ENCODE measurements around the gene BCAN. TPM values are rescaled to one million over a fixed set of nuclear protein-coding genes. Genes with fewer than 3 reads are reported as not detected.

Gene BCAN
- total RNA-seq, 4 donors from 2014 or later, result 0.45 to 1.0 (median 0.99) TPM; not detected in 1

- peaks cover 33 to 59% (median 58%) of the 10 kb centered on the region in 4 donors for H3K36me3 ChIP-seq
- WGBS, result 86% methylated on average over 6 of the region's 8 CpGs
- intact Hi-C loops (cut with DNase I), result loop anchor here (5.0 to 10.0 kb wide), 2 partner anchors 109 to 136 kb away; no protein-coding TSS in a partner anchor
- no peak for TF ChIP-seq POLR2AphosphoS5 (IDR thresholded peaks at IDR 0.05)
- no peak for TF ChIP-seq EP300 (IDR thresholded peaks at IDR 0.05)
- no peak for TF ChIP-seq CTCF (IDR thresholded peaks at IDR 0.05)
- no peak for TF ChIP-seq POLR2A (IDR thresholded peaks at IDR 0.05; ENCODE audit: low read depth)
- H3K4me1 ChIP-seq, result peaks cover 11 to 21% (median 19%) of the 10 kb centered on the region in 4 donors
- no peak overlapping the region for H3K27ac ChIP-seq (replicated peaks in 1 of 4)
- DNase-seq (ENCODE audit: extremely low spot score), result no peak
- H3K4me3 ChIP-seq, result no peak overlapping the region
- H3K9me3 ChIP-seq, result no peaks in the 10 kb centered on the region
- no peaks in the 10 kb centered on the region for H3K27me3 ChIP-seq
Observed at GRCh38 chr1:156593661-156593989, 48.3 kb upstream of the BCAN start.

GRCh38 chr1:156594190-156594589 lies 47.7 kb upstream of the BCAN start:
- 91% methylated on average over 3 of the region's 3 CpGs for WGBS
- no peak for TF ChIP-seq CTCF (IDR thresholded peaks at IDR 0.05)
- no peak for TF ChIP-seq EP300 (IDR thresholded peaks at IDR 0.05)
- TF ChIP-seq POLR2AphosphoS5 (IDR thresholded peaks at IDR 0.05), result no peak
- TF ChIP-seq POLR2A (IDR thresholded peaks at IDR 0.05; ENCODE audit: low read depth), result no peak
- peaks cover 35 to 63% (median 60%) of the 10 kb centered on the region in 4 donors for H3K36me3 ChIP-seq
- H3K4me3 ChIP-seq, result no peak overlapping the region
- no peak for DNase-seq (ENCODE audit: extremely low spot score)
- H3K27ac ChIP-seq (replicated peaks in 1 of 4), result no peak overlapping the region
- no peaks in the 10 kb centered on the region for H3K27me3 ChIP-seq
- H3K9me3 ChIP-seq, result no peaks in the 10 kb centered on the region
- peaks cover 11 to 21% (median 19%) of the 10 kb centered on the region in 4 donors for H3K4me1 ChIP-seq
- intact Hi-C loops (cut with DNase I), result loop anchor here (5.0 to 10.0 kb wide), 2 partner anchors 109 to 137 kb away; no protein-coding TSS in a partner anchor

GRCh38 chr1:156595016-156595415 lies 46.9 kb upstream of the BCAN start:
- WGBS, result 92% methylated on average over 2 of the region's 2 CpGs
- Histone ChIP-seq H3K36me3 (peaks cover 35 to 63% (median 60%) of the 10 kb centered on the region in 4 donors), H3K27me3 (no peaks in the 10 kb centered on the region), H3K4me3 (no peak overlapping the region), H3K4me1 (peaks cover 11 to 27% (median 23%) of the 10 kb centered on the region in 4 donors), H3K9me3 (no peaks in the 10 kb centered on the region), H3K27ac (replicated peaks in 1 of 4) (no peak overlapping the region)
- no peak for TF ChIP-seq POLR2A (IDR thresholded peaks at IDR 0.05; ENCODE audit: low read depth)
- TF ChIP-seq POLR2AphosphoS5 (IDR thresholded peaks at IDR 0.05), result no peak
- no peak for TF ChIP-seq EP300 (IDR thresholded peaks at IDR 0.05)
- no peak for TF ChIP-seq CTCF (IDR thresholded peaks at IDR 0.05)
- no peak for DNase-seq (ENCODE audit: extremely low spot score)
- intact Hi-C loops (cut with DNase I), result loop anchor here (10.0 kb wide), 1 partner anchor 110 kb away; no protein-coding TSS in a partner anchor

- no peak overlapping the region for H3K27ac ChIP-seq (replicated peaks in 1 of 4)
- H3K36me3 ChIP-seq, result peaks cover 35 to 63% (median 60%) of the 10 kb centered on the region in 4 donors
- intact Hi-C loops (cut with DNase I), result loop anchor here (10.0 kb wide), 1 partner anchor 112 kb away; no protein-coding TSS in a partner anchor
- H3K9me3 ChIP-seq, result no peaks in the 10 kb centered on the region
- H3K27me3 ChIP-seq, result no peaks in the 10 kb centered on the region
- no peak overlapping the region for H3K4me3 ChIP-seq
- DNase-seq (ENCODE audit: extremely low spot score), result no peak
- 97% methylated on average over 3 of the region's 3 CpGs for WGBS
- no peak for TF ChIP-seq POLR2A (IDR thresholded peaks at IDR 0.05; ENCODE audit: low read depth)
- no peak for TF ChIP-seq POLR2AphosphoS5 (IDR thresholded peaks at IDR 0.05)
- no peak for TF ChIP-seq CTCF (IDR thresholded peaks at IDR 0.05)
- TF ChIP-seq EP300 (IDR thresholded peaks at IDR 0.05), result no peak
- H3K4me1 ChIP-seq, result peaks cover 11 to 30% (median 26%) of the 10 kb centered on the region in 4 donors
Observed at GRCh38 chr1:156596426-156596825, 45.5 kb upstream of the BCAN start.

GRCh38 chr1:156598125-156598524 lies 43.8 kb upstream of the BCAN start:
- intact Hi-C loops (cut with DNase I), result loop anchor here (10.0 kb wide), 1 partner anchor 113 kb away; no protein-coding TSS in a partner anchor
- peaks cover 10 to 29% (median 25%) of the 10 kb centered on the region in 4 donors for H3K4me1 ChIP-seq
- 100% methylated on average over 3 of the region's 5 CpGs for WGBS
- H3K27me3 ChIP-seq, result no peaks in the 10 kb centered on the region
- H3K27ac ChIP-seq (replicated peaks in 1 of 4), result no peak overlapping the region
- DNase-seq (ENCODE audit: extremely low spot score), result no peak
- H3K4me3 ChIP-seq, result no peak overlapping the region
- no peak for TF ChIP-seq POLR2AphosphoS5 (IDR thresholded peaks at IDR 0.05)
- no peak for TF ChIP-seq POLR2A (IDR thresholded peaks at IDR 0.05; ENCODE audit: low read depth)
- no peak for TF ChIP-seq EP300 (IDR thresholded peaks at IDR 0.05)
- TF ChIP-seq CTCF (IDR thresholded peaks at IDR 0.05), result no peak
- no peaks in the 10 kb centered on the region for H3K9me3 ChIP-seq
- H3K36me3 ChIP-seq, result peaks cover 35 to 58% (median 56%) of the 10 kb centered on the region in 4 donors
